H1 (cell line): ENCODE data around the gene GBGT1.
"Not testable (repeated sequence)": the region's sequence is repeated elsewhere in the genome, so short reads cannot be mapped to it uniquely, and the experiment has no call there.

Experiments
- POLR2A ChIP-seq, 2 experiments: IDR thresholded peaks; 1 replicate in 1 of 2; 2 replicates in 1 of 2; pipeline ENCODE4 v1.6.1; 2011; ENCODE audit warnings: low read depth in 2 of 2, low read length in 2 of 2, mild to moderate bottlenecking in 2 of 2; ENCODE audit errors: control extremely low read depth in 1 of 2
- ZNF274 ChIP-seq: IDR thresholded peaks from 2 replicates; pipeline ENCODE4 v1.7.0; 2012; ENCODE audit warnings: low read length, borderline replicate concordance; ENCODE audit errors: extremely low read depth

DNA sequence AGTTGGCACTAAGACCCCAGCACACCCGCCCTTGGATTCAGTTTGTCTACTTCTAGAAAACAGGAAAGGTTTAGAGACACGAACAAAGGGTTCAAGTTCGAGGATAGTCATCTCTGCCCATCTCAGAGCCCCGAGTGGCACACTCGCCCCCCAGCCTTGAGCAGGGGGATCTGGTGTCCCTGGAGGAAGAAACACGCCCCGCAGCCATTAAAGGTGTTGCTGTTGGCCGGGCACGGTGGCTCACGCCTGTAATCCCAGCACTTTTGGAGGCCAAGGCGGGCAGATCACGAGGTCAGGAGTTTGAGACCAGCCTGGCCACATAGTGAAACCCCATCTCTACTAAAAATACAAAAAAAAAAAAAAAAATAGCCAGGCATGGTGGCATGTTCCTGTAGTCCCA, 6.0 kb upstream of the GBGT1 start:
- not testable (repeated sequence) for TF ChIP-seq POLR2A (IDR thresholded peaks at IDR 0.05; ENCODE audit: control extremely low read depth in 1 of 2, low read depth in 2 of 2, low read length in 2 of 2); ZNF274
